Suprapubic skin (tissue), 4 donors: ENCODE results near the gene SLA2. TPM values are rescaled to one million over a fixed set of nuclear protein-coding genes. Genes with fewer than 3 reads are reported as not detected.
"Not testable (repeated sequence)": the region's sequence is repeated elsewhere in the genome, so short reads cannot be mapped to it uniquely, and the experiment has no call there.

Source experiments
- DNase-seq, 2 donors: peaks; one replicate each; pipeline ENCODE4 v3.0.0-alpha.2; 2019; ENCODE audit warnings: low spot score in 2 of 2
- H3K27ac ChIP-seq: fragments of 200-600 bp; sonication (generic); one replicate; pipeline ENCODE4 v1.5.1; 2019
- H3K27me3 ChIP-seq: fragments of 200-600 bp; sonication (generic); one replicate; pipeline ENCODE4 v1.5.1; 2019
- H3K36me3 ChIP-seq: fragments of 200-600 bp; sonication (generic); one replicate; pipeline ENCODE4 v1.5.1; 2019
- H3K4me1 ChIP-seq: fragments of 200-600 bp; sonication (generic); one replicate; pipeline ENCODE4 v1.5.1; 2019
- H3K4me3 ChIP-seq: fragments of 200-600 bp; sonication (generic); one replicate; pipeline ENCODE4 v1.5.1; 2019; ENCODE audit warnings: mild to moderate bottlenecking
- H3K9me3 ChIP-seq: fragments of 200-600 bp; sonication (generic); one replicate; pipeline ENCODE4 v1.5.1; 2019
- CTCF ChIP-seq, 2 donors: fragments of 200-600 bp in 1 of 2; fragments of 450-650 bp in 1 of 2; sonication (generic) in 1 of 2; IDR thresholded peaks; one replicate each; pipeline ENCODE4 v1.5.1; 2016 to 2019; ENCODE audit warnings: antibody characterized with exemption in 2 of 2, mild to moderate bottlenecking in 1 of 2, moderate library complexity in 1 of 2
- EP300 ChIP-seq: sonication (generic); formaldehyde crosslinking; IDR thresholded peaks from one replicate; pipeline ENCODE4 v1.6.1; 2017; ENCODE audit warnings: antibody characterized with exemption
- POLR2A ChIP-seq, 2 donors: fragments of 450-650 bp; IDR thresholded peaks; one replicate each; pipeline ENCODE4 v1.6.1; 2017; ENCODE audit warnings: antibody characterized with exemption in 2 of 2, mild to moderate bottlenecking in 2 of 2, moderate library complexity in 2 of 2
- POLR2AphosphoS5 ChIP-seq, 3 donors: sonication (generic); formaldehyde crosslinking; IDR thresholded peaks; one replicate each; pipeline ENCODE4 v1.6.1; 2017; ENCODE audit warnings: antibody characterized with exemption in 3 of 3
- WGBS: methylation state at CpG from one replicate; pipeline ENCODE4 v1.1.5; 2018; 5-methylcytosine and 5-hydroxymethylcytosine counted together
- total RNA-seq, 4 donors: library from RNA; depleted of rRNA; stranded (reverse); fragments of >200 nt; gene quantifications; one replicate each; pipeline ENCODE4 v1.1.0, GENCODE V29; 2016

Gene SLA2
- total RNA-seq, 4 donors from 2014 or later: 0.30 to 0.97 TPM; not detected in 2

DNA sequence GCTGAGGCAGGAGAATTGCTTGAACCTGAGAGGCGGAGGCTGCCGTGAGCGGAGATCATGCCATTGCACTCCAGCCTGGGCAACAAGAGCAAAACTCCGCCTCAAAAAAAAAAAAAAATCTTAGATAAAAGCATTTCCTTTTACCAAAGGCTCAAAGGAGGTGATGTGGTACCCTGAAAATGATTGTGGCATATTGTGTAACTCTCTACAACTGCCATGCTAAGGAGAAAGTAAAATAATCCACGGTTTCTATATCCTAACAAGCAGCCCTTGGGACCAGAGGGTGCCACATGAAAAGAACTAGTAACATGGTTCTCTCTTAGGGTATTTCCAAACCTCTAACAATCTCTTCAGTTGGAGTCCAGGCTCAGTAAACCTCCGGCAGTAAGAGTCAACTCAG is 38.8 kb upstream of the SLA2 start:
- Histone ChIP-seq H3K9me3 (no peaks in the 10 kb centered on the region), H3K36me3 (peaks cover 46% of the 10 kb centered on the region), H3K4me1 (no peaks in the 10 kb centered on the region), H3K27ac (no peak overlapping the region), H3K4me3 (no peak overlapping the region), H3K27me3 (no peaks in the 10 kb centered on the region)
- 91% methylated on average over 6 of the region's 6 CpGs for WGBS
- no peak for TF ChIP-seq EP300
- no peak for TF ChIP-seq CTCF (IDR thresholded peaks at IDR 0.05)
- no peak for TF ChIP-seq POLR2A (IDR thresholded peaks at IDR 0.05)
- no peak for TF ChIP-seq POLR2AphosphoS5 (IDR thresholded peaks at IDR 0.05)
- DNase-seq: no peak

- no peaks in the 10 kb centered on the region for H3K27me3 ChIP-seq
- no peak for DNase-seq
- no peak for TF ChIP-seq CTCF (IDR thresholded peaks at IDR 0.05)
- no peak for TF ChIP-seq POLR2A (IDR thresholded peaks at IDR 0.05)
- no peak for TF ChIP-seq EP300
- no peak for TF ChIP-seq POLR2AphosphoS5 (IDR thresholded peaks at IDR 0.05)
- peaks cover 56% of the 10 kb centered on the region for H3K36me3 ChIP-seq
- H3K4me1 ChIP-seq: no peaks in the 10 kb centered on the region
- H3K27ac ChIP-seq: no peak overlapping the region
- H3K4me3 ChIP-seq: no peak overlapping the region
- no peaks in the 10 kb centered on the region for H3K9me3 ChIP-seq
- 77% methylated on average over 1 of the region's 1 CpG for WGBS
These were observed 36.3 kb upstream of the SLA2 start for GRCh38 chr20:36682311-36682710.

DNA sequence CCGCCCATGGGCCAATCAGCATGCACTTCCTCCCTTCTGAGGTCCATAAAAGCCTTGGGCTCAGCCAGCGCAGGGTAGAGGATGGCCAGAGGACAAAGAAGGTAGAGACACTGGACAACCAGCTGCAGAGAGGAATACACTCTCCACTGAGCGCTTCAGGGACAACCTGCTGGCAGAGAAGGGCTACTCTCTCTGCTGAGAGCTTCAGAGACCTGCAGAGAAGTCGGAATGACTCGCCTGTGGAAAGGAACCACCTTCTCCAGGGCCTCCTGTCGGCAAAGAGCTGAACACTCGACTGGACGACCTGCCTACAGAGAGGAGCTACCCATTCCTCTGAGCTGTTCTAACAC is 31.4 kb upstream of the SLA2 start:
- Histone ChIP-seq H3K9me3 (no peaks in the 10 kb centered on the region), H3K4me1 (no peaks in the 10 kb centered on the region), H3K27ac (no peak overlapping the region), H3K4me3 (no peak overlapping the region), H3K27me3 (no peaks in the 10 kb centered on the region), H3K36me3 (peaks cover 46% of the 10 kb centered on the region)
- TF ChIP-seq POLR2A (IDR thresholded peaks at IDR 0.05): no peak
- TF ChIP-seq POLR2AphosphoS5 (IDR thresholded peaks at IDR 0.05): no peak
- no peak for TF ChIP-seq CTCF (IDR thresholded peaks at IDR 0.05)
- no peak for TF ChIP-seq EP300
- DNase-seq: no peak
- WGBS: 92% methylated on average over 7 of the region's 8 CpGs

DNA sequence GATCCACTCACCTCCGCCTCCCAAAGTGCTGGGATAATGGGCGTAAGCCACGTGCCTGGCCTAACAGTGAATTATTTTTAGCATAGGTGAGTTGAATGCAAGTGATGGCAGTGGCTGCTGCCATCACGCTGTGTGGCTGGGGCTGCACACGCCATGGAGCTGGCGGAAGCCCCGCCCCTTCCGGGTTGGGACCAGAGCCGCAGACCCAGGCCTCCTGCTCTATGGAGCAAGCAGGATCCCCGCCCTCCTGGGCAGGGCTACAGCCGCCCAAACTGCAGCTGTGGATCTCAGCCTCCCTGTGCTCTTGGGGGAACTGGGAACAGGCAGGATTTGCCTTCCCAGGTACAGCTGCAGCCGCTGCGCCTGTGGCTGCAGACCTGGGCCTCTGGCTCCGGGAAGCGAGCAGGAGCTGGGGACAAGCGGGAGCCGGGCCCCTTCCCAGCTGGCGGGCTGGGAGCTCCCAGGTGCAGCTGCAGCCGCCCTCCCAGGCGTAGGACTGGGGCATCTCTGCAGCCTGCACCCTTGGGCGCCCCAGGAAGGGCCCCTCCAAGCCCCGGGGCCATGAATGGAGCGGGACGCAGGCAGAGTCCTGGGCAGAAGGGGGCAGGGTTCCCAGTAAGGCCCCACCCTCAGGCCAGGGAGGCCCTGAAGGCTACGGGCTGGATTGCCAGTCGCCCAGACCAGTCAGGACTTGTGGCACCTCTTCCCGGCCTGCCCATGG is 30.9 kb upstream of the SLA2 start:
- no peak overlapping the region for H3K4me3 ChIP-seq
- DNase-seq: no peak
- no peaks in the 10 kb centered on the region for H3K4me1 ChIP-seq
- no peak for TF ChIP-seq CTCF (IDR thresholded peaks at IDR 0.05)
- no peak for TF ChIP-seq EP300
- no peak for TF ChIP-seq POLR2AphosphoS5 (IDR thresholded peaks at IDR 0.05)
- TF ChIP-seq POLR2A (IDR thresholded peaks at IDR 0.05): no peak
- H3K36me3 ChIP-seq: peaks cover 43% of the 10 kb centered on the region
- H3K9me3 ChIP-seq: no peaks in the 10 kb centered on the region
- H3K27ac ChIP-seq: no peak overlapping the region
- H3K27me3 ChIP-seq: no peaks in the 10 kb centered on the region
- 96% methylated on average over 17 of the region's 27 CpGs for WGBS

DNA sequence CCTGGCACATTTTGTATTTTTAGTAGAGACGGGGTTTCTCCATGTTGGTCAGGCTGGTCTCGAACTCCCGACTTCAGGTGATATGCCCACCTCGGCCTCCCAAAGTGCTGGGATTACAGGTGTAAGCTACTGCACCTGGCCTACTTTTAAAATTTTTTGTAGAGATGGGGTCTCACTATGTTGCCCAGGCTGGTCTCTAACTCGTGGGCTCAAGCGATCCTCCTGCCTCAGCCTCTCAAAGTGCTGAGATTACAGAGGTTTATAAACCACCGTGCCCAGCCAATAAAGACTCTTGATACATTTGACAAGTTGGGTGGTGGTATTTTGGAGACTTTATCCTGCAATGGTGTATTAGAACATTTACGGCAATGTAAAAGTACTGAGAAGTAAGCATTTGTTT is 29.5 kb upstream of the SLA2 start:
- peaks cover 47% of the 10 kb centered on the region for H3K36me3 ChIP-seq
- not testable (repeated sequence) for H3K4me3 ChIP-seq, H3K4me1 ChIP-seq, H3K9me3 ChIP-seq, H3K27ac ChIP-seq, DNase-seq, H3K27me3 ChIP-seq
- WGBS: 96% methylated on average over 8 of the region's 8 CpGs

GRCh38 chr20:36672991-36673390 is 27.0 kb upstream of the SLA2 start:
- DNase-seq: no peak

More at GRCh38 chr20:36672991-36673390, 27.0 kb upstream of the SLA2 start:
- no peak overlapping the region for H3K4me3 ChIP-seq
- H3K9me3 ChIP-seq: no peaks in the 10 kb centered on the region
- 92% methylated on average over 4 of the region's 4 CpGs for WGBS
- H3K27ac ChIP-seq: no peak overlapping the region
- H3K27me3 ChIP-seq: no peaks in the 10 kb centered on the region
- TF ChIP-seq POLR2A (IDR thresholded peaks at IDR 0.05) (no peak), CTCF (IDR thresholded peaks at IDR 0.05) (no peak), EP300 (no peak)
- H3K36me3 ChIP-seq: peaks cover 35% of the 10 kb centered on the region
- H3K4me1 ChIP-seq: no peaks in the 10 kb centered on the region
